HG03159 (cell line): ENCODE measurements around the gene PROK1.

Experiments used
- ATAC-seq: cut with Tn5 transposase; IDR thresholded peaks from one replicate; pipeline ENCODE4 v1.9.1; 2021; ENCODE audit warnings: mild to moderate bottlenecking, moderate library complexity; ENCODE audit not compliant: unreplicated experiment

PROK1 gene

GRCh38 chr1:110464340-110464739 lies 13.4 kb downstream of the PROK1 start:
- ATAC-seq: no peak

GRCh38 chr1:110465038-110465813 lies 14.3 kb downstream of the PROK1 start:
- ATAC-seq: no peak

DNA sequence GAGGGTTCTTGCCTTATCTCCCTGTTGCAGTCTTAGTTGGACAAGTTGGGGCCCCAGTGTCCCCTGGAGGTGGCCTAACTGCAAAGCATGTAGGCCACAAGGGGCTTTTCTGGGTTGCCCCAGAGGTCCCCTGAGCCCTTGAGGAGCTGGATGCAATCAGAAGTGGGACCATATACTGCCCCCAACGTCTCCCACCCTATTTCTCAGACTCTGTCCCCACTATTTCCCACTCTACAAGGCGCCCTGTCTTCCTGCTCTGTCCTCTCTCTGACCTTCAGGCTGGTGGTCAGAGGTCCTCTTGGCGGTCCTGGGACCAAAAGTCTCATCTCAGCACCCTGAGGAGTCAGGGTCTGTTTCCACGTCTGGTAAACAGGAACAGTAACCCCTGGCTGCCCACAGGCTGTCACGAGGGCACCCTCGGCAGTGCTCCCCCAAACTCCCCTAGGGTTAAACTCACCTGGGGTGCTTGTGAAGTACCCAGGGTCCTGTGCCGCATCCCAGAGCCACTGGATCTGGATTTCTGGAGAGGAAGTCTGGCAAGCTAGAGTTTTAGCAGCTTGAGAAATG lies 14.9 kb downstream of the PROK1 start:
- no peak for ATAC-seq

DNA sequence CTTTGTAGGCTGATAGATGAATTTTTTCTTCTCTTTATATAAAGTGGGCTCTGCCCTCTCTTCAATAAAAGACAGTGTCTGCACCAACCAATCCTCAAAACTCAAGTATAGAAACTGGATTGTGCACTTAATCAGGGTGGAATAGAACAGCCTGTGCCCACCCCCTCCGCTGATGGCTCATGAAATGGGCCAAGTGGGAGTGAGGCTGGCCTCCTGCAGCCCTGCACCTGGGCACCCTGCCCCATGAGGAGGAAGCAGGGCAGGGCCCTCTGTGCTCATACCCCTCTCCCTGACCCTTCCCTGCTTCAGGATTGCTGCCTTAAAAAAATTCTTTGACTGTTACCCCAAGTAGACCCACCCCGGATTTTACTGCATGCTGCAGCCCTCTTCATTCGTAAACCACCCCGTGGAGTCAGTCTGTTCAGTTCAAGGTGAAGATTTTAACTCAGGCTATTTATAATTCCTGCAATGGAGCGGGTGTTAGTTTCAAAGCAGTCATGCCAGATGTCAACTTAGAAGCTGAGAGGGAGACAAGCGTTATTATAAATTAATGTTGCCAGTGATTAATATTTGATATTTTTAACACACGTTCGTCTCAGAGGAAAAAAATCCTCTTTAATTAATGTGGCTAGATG lies 15.8 kb downstream of the PROK1 start:
- no peak for ATAC-seq

DNA sequence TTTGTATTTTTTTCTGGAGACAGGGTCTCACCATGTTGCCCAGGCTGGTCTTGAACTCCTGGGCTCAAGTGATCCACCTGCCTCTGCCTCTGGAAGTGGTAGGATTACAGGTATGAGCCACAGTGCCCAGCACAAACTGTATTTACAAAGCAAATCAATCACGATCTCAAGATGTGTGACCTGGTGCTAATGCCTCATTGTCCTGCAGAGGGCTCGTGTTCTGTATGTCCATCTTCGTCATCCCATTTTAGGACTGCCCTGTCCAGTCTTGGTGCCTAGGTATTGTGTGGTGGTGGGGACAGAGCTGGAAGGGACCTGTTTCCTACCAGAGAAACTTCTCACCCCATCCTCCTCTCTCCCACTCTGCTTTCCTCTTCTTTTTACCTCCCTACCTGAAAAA lies 20.2 kb downstream of the PROK1 start:
- no peak for ATAC-seq

GRCh38 chr1:110472546-110472945 lies 21.6 kb downstream of the PROK1 start:
- ATAC-seq: no peak

GRCh38 chr1:110474444-110474843 lies 23.5 kb downstream of the PROK1 start:
- no peak for ATAC-seq

DNA sequence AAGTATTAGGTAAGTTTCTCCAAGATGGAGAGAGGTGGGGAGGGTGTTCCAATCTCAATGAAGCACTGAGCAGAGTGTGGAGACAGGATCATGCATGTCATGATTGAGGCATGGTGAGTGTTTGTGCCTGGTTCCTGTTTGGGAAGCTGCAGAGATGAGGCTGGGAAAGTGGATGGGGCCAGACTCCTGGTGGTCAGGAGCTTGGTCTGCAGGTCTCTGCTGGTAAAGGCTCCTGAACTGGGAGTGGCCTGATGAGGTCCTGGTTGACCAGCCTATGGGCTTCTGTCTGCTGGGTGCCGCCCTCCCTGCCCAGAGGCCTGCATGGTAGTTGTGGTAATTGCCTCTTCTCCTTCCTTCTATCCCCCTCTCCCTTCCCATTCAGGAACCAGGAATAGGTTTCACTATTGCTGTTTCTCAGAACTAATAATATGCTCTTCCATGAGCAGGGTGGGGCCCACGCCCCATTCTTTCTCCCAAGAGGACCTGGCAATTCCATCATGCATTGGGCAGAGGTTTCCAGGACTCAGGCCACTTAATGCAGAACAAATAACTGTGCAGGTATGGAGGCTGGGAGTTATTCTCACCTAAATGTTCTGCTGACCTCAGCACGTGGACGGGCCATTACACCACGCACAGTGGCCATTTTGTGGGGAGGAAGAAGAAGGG lies 24.5 kb downstream of the PROK1 start:
- no peak for ATAC-seq

DNA sequence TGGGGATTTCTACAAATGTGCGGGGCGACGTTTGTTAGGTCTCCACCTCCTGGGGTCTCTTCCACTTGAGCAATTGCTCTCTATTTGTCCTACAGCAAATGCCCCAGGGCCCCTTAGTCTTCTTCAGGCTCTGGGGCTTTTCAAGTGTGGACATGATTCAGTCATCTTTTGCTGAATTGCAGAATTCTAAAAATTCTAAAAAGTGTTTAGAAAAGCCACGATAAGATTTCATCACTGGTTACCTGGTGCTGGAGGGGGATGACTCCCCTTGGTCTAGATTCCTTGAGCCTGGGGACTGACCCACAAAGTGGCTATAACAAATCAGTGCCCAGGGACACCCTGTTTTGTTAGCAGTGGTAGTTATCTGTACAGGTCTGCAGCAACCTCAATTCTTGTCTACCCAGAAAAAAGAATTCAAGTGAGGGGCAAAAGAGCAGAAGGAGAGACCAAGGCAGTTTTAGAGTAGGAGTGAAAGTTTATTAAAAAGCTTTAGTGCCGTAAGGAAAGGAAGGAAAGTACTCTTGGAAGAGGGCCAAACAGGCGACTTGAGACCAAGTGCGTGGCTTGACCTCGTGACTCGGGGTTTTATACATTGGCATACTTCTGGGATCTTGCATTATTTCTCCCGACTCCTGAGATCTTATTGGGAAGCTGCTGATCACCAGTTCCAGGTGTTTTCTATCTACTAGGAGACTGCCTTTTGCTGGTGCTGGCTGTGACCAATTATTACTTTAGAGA lies 25.2 kb downstream of the PROK1 start:
- no peak for ATAC-seq

DNA sequence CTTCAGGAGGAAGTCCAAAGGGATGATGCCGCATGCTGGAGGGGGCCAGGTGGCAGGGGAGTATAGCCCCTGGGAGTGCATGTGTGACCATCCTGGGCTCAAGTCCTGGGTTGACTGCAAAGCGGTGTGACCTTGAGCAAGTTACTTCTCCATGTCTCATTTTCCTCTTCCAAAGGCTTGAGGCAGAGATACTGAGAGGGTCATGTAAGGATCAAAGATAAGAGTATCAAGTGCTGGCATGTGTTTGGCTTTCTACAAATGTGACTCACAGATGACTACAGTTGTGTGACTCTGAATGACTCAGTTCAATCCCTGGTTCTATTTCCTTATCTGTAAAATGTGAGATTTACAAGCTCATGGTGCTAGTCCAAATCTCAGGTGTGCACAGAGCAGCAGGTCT lies 26.1 kb downstream of the PROK1 start:
- no peak for ATAC-seq

DNA sequence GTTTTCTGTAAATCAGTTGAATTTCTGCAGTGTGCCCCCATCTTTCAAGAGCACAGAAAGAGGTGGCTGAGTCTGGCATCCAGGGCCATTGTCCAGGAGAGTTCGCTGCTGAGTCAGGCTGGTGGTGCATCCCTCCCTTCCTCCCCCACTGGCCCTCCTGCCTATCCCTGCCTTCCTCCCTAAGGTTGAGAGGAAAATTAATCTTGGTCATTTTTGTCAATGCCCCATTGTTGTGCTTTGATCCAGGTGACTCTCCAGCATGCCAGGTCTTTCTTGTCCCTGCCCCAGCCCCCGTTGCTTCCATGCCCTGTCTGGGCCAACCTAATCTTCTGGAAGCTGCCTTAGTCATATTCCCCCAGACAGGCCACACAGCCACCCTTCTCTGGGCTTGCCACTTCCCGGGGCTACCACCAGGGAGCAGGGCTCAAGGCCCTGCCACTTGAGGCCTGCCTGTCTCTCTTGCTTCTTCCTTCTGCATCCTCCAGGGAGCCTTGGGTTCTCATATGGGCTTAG lies 26.6 kb downstream of the PROK1 start:
- ATAC-seq: no peak

DNA sequence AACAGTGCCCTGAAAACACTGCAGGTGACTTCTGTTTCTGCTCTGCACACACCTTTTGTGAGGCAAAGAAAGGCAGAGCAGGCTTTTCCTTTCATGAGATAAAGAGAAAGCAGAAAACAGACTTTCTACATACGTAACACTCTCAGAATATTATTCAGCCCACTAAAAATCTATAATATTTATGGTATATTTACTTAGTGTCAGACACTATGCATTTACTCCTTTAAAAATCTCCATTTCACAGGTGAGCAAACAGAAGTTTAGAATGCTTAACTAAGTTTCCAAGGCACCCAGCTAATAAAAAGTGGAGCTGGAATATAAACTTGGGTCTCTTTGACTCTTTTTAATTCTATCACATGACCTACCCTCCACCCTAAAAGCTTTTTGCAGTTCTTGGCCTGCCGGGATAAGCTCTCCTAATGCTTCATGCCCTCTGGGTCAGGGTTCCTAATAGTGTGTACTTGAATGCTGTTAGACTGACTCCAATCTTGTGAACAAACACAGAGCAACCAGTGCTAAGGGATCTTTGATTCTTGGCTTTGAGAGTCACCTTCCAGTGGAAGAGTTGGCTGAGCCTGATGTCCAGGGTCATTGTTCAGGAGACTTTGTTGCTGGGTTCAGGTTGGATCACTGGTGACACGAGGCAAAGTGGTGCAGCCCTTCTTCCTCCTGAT lies 27.2 kb downstream of the PROK1 start:
- no peak for ATAC-seq

GRCh38 chr1:110478886-110479285 lies 27.9 kb downstream of the PROK1 start:
- ATAC-seq: no peak

- ATAC-seq: no peak
These were observed 29.6 kb downstream of the PROK1 start for GRCh38 chr1:110480356-110481096.

GRCh38 chr1:110481968-110482623 lies 31.1 kb downstream of the PROK1 start:
- no peak for ATAC-seq

- no peak for ATAC-seq
These were observed 31.8 kb downstream of the PROK1 start for GRCh38 chr1:110482662-110483307.

DNA sequence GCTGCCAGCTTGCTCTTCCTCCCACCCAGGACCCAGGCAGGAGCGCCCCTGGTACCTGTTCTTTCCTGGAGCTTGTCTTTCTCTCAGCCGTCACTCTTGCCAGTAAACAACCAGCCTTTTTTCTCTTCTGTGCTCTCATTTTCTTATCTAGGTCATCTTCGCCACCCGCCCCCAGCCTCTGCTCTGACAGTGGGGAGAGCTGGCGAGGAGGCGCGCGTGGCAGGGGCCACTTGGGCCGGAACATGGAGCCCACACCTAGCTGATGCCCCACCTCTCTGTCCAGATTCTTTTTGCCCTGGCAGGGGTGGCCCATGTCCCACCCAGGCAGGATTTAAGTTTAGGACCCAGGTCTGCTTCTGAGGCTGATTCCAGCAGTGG lies 32.3 kb downstream of the PROK1 start:
- no peak for ATAC-seq

DNA sequence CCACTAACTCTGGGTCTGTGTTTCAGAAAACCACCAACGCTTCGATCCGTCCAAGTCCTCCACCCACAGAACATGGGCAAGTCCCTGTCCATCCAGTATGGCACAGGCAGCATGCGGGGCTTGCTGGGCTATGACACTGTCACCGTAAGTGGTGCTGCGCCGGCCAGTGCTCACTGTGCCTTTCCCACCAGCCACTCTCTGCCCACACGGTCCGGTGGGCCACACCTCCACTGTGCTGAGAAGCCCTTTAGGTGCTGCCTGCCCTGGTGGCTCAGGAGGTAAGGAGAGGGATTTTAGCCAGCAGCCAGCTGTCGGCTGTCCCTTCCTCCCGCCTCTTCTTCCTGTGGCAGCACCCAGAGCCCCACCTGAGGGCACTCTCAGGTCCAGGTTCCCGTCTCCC lies 33.9 kb downstream of the PROK1 start:
- no peak for ATAC-seq

DNA sequence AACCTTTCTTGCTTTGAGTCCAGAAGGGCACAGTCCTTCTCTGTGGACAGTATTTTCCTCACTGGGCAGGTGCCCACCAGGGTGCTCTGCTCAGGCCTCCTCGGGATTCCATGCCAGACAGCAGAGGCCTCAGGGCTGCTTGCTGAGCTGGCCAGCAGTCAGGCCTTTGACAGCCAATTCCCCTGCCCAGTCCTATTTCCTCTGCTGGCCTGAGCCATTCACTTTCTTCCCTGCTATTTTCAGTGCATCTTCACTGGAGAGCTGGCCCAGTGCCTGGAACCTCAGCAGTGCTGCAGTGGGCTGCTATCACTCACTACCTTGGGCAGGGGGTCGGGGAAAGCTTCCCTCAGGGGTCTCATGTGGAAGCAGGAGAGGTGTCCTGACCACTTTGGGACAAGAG lies 34.8 kb downstream of the PROK1 start:
- no peak for ATAC-seq
